ENCODE data around the gene UBE2Q1. TPM values are rescaled to one million over a fixed set of nuclear protein-coding genes. Genes with fewer than 3 reads are reported as not detected.

UBE2Q1 gene
- total and polyA plus RNA-seq, 2 of the 8 experiments (the other 6 are each of a cell fraction or from before 2014, with no cell fraction given) = 13.2 to 95.8 TPM

DNA sequence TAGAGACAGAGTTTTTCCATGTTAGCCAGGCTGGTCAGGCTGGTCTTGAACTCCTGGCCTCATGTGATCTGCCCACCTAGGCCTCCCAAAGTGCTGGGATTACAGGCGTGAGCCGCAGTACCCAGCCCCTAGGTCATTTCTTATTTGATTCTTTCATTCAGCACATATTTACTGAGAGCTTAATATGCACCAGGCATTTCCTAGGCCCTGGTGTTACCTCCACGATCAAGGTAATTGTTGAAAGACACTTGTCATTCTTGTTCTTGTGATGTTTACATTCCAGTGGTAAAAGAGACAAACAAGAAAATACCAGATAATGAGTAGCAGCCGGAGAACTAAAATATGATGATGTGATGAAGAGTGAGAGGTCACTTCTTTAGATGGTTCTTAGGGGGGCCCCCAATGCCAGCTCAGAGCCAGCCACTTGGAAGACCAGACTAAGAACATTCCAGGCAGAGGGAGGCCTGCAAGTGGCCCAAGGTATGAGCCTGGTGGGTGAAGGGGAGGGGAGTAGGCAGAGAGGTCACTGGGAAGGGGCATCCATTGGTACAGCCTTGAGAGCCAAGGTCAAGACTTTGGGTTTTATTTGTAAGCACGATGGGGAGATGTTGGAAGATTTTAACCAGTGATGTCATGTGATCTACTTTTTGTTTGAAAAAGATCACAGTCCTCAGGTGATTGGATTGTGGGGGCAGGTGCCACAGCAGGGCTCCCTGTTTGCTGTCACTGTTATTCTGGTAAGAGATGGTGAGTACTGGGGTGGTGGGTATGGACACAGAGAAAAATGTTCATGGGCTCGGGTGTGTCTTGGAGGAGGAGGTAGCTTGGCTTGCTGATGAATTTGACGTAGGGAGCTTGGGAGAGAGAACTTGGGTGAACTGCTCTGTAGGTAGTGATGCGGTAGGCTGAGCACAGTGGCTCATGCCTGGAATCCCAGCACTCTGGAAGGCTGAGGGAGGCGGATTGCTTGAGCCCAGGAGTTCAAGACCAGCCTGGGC is 18.7 kb downstream of the UBE2Q1 start (continued):
- TF ChIP-seq POLR2AphosphoS5 (IDR thresholded peaks at IDR 0.05; ENCODE audit: low read depth, low read length) (no peak), TAF7 (optimal IDR thresholded peaks at IDR 0.05; ENCODE audit: borderline replicate concordance, low read depth, low read length) (no peak), POU5F1 (IDR thresholded peaks at IDR 0.05; ENCODE audit: low read depth, low read length) (no peak), GTF2F1 (IDR thresholded peaks at IDR 0.05; ENCODE audit: borderline replicate concordance, low read depth, low read length) (no peak), SIX5 (IDR thresholded peaks at IDR 0.05; ENCODE audit: low read depth, low read length) (no peak), EGR1 (IDR thresholded peaks at IDR 0.05; ENCODE audit: borderline replicate concordance, low read depth, low read length) (no peak)
- TF ChIP-seq, protein P1, sequence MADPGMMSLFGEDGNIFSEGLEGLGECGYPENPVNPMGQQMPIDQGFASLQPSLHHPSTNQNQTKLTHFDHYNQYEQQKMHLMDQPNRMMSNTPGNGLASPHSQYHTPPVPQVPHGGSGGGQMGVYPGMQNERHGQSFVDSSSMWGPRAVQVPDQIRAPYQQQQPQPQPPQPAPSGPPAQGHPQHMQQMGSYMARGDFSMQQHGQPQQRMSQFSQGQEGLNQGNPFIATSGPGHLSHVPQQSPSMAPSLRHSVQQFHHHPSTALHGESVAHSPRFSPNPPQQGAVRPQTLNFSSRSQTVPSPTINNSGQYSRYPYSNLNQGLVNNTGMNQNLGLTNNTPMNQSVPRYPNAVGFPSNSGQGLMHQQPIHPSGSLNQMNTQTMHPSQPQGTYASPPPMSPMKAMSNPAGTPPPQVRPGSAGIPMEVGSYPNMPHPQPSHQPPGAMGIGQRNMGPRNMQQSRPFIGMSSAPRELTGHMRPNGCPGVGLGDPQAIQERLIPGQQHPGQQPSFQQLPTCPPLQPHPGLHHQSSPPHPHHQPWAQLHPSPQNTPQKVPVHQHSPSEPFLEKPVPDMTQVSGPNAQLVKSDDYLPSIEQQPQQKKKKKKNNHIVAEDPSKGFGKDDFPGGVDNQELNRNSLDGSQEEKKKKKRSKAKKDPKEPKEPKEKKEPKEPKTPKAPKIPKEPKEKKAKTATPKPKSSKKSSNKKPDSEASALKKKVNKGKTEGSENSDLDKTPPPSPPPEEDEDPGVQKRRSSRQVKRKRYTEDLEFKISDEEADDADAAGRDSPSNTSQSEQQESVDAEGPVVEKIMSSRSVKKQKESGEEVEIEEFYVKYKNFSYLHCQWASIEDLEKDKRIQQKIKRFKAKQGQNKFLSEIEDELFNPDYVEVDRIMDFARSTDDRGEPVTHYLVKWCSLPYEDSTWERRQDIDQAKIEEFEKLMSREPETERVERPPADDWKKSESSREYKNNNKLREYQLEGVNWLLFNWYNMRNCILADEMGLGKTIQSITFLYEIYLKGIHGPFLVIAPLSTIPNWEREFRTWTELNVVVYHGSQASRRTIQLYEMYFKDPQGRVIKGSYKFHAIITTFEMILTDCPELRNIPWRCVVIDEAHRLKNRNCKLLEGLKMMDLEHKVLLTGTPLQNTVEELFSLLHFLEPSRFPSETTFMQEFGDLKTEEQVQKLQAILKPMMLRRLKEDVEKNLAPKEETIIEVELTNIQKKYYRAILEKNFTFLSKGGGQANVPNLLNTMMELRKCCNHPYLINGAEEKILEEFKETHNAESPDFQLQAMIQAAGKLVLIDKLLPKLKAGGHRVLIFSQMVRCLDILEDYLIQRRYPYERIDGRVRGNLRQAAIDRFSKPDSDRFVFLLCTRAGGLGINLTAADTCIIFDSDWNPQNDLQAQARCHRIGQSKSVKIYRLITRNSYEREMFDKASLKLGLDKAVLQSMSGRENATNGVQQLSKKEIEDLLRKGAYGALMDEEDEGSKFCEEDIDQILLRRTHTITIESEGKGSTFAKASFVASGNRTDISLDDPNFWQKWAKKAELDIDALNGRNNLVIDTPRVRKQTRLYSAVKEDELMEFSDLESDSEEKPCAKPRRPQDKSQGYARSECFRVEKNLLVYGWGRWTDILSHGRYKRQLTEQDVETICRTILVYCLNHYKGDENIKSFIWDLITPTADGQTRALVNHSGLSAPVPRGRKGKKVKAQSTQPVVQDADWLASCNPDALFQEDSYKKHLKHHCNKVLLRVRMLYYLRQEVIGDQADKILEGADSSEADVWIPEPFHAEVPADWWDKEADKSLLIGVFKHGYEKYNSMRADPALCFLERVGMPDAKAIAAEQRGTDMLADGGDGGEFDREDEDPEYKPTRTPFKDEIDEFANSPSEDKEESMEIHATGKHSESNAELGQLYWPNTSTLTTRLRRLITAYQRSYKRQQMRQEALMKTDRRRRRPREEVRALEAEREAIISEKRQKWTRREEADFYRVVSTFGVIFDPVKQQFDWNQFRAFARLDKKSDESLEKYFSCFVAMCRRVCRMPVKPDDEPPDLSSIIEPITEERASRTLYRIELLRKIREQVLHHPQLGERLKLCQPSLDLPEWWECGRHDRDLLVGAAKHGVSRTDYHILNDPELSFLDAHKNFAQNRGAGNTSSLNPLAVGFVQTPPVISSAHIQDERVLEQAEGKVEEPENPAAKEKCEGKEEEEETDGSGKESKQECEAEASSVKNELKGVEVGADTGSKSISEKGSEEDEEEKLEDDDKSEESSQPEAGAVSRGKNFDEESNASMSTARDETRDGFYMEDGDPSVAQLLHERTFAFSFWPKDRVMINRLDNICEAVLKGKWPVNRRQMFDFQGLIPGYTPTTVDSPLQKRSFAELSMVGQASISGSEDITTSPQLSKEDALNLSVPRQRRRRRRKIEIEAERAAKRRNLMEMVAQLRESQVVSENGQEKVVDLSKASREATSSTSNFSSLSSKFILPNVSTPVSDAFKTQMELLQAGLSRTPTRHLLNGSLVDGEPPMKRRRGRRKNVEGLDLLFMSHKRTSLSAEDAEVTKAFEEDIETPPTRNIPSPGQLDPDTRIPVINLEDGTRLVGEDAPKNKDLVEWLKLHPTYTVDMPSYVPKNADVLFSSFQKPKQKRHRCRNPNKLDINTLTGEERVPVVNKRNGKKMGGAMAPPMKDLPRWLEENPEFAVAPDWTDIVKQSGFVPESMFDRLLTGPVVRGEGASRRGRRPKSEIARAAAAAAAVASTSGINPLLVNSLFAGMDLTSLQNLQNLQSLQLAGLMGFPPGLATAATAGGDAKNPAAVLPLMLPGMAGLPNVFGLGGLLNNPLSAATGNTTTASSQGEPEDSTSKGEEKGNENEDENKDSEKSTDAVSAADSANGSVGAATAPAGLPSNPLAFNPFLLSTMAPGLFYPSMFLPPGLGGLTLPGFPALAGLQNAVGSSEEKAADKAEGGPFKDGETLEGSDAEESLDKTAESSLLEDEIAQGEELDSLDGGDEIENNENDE (IDR thresholded peaks at IDR 0.05; ENCODE audit: insufficient replicate concordance, low read length) = no peak
- TF ChIP-seq, protein P2, sequence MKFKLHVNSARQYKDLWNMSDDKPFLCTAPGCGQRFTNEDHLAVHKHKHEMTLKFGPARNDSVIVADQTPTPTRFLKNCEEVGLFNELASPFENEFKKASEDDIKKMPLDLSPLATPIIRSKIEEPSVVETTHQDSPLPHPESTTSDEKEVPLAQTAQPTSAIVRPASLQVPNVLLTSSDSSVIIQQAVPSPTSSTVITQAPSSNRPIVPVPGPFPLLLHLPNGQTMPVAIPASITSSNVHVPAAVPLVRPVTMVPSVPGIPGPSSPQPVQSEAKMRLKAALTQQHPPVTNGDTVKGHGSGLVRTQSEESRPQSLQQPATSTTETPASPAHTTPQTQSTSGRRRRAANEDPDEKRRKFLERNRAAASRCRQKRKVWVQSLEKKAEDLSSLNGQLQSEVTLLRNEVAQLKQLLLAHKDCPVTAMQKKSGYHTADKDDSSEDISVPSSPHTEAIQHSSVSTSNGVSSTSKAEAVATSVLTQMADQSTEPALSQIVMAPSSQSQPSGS (IDR thresholded peaks at IDR 0.05; ENCODE audit: low read length) = no peak

All from H1 (cell line).